Effector memory CD8-positive, alpha-beta T cell (primary cell): Measurements from ENCODE around the gene LYZL1.
"Not testable (repeated sequence)": the region's sequence is repeated elsewhere in the genome, so short reads cannot be mapped to it uniquely, and the experiment has no call there.

Source experiments
- ATAC-seq: fragments of 150-1000 bp; cut with Tn5 transposase; replicated peaks from 2 replicates; pipeline ENCODE4 v1.10.0; 2021; ENCODE audit warnings: mild to moderate bottlenecking, moderate library complexity
- DNase-seq, 3 experiments: peaks; one replicate each; pipeline ENCODE4 v3.0.0; 2021
- H3K27ac Mint-ChIP-seq, 2 donors: one replicate each; pipeline ENCODE4 v1.8.0; 2022; ENCODE audit warnings: mild to moderate bottlenecking in 2 of 2, mixed read lengths in 2 of 2, moderate library complexity in 2 of 2
- H3K27me3 Mint-ChIP-seq, 2 donors: one replicate each; pipeline ENCODE4 v1.8.0; 2022; ENCODE audit warnings: mixed read lengths in 2 of 2
- H3K36me3 Mint-ChIP-seq: one replicate; pipeline ENCODE4 v1.8.0; 2022; ENCODE audit warnings: mild to moderate bottlenecking, moderate library complexity, mixed read lengths; ENCODE audit not compliant: insufficient read depth
- H3K4me1 Mint-ChIP-seq, 2 donors: one replicate each; pipeline ENCODE4 v1.8.0; 2022; ENCODE audit warnings: low read depth in 2 of 2, mixed read lengths in 2 of 2
- H3K4me3 Mint-ChIP-seq, 2 donors: one replicate each; pipeline ENCODE4 v1.8.0; 2022; ENCODE audit warnings: mild to moderate bottlenecking in 2 of 2, mixed read lengths in 2 of 2, moderate library complexity in 2 of 2
- H3K9me3 Mint-ChIP-seq, 2 donors: one replicate each; pipeline ENCODE4 v1.8.0; 2022; ENCODE audit warnings: mixed read lengths in 2 of 2

The LYZL1 gene

DNA sequence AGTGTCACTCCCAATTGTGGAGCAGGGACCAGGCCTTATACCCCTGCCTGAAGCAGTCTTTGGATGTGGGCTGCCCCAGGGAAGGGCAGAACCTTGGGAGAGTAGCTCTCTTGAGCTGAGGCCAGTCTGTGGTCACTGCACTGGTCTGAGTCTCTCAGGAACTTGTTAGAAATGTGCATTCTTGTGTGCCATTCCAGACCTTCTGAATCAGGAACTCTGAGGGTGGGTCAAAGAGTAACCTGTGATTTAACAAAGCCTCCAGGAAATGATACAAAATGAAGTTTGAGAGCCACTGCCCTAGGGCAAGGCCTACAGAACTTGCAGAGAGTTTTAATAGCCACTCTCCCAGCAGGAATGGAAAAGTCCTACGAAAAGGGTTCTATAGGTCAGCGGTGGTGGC, 68.1 kb downstream of the LYZL1 start:
- DNase-seq, result no peak
- Mint-ChIP-seq H3K9me3 (no peaks in the 10 kb centered on the region), H3K27ac (no peak overlapping the region), H3K27me3 (peaks cover 0 to 6% of the 10 kb centered on the region in 2 donors), H3K4me3 (no peak overlapping the region), H3K36me3 (no peaks in the 10 kb centered on the region), H3K4me1 (no peaks in the 10 kb centered on the region)
- ATAC-seq, result no peak

DNA sequence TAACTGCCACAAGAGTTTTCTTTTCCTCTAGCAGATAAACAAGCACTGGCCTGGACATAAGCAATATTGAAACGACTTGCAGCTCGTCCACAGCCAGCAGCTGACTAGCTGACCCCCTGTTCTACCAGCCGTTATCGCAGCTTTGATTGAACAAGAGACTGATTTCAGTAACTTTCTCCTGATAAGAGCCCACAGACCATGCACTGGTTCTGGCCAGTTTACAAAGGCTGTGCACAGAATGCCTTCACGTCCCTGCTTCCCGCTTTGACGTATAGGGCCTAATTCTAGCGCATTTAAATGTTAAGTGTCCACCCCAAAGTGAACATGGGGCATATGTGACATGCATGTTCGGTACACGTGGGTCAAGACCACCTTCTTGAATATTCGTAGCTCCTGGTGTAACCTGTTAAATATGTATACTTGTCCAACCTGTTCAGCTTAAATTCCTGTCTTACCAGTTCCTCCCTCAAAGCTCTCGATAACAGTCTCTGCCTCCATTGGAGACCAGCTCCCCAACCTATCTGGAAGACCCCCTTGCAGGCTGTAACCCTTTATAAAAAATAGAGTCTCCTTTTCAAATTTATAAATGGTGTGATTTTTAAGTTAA, 69.2 kb downstream of the LYZL1 start:
- Mint-ChIP-seq H3K4me3 (no peak overlapping the region), H3K9me3 (no peaks in the 10 kb centered on the region), H3K27me3 (peaks cover 0 to 6% of the 10 kb centered on the region in 2 donors), H3K4me1 (no peaks in the 10 kb centered on the region), H3K27ac (no peak overlapping the region), H3K36me3 (no peaks in the 10 kb centered on the region)
- DNase-seq (no peak), ATAC-seq (no peak)

DNA sequence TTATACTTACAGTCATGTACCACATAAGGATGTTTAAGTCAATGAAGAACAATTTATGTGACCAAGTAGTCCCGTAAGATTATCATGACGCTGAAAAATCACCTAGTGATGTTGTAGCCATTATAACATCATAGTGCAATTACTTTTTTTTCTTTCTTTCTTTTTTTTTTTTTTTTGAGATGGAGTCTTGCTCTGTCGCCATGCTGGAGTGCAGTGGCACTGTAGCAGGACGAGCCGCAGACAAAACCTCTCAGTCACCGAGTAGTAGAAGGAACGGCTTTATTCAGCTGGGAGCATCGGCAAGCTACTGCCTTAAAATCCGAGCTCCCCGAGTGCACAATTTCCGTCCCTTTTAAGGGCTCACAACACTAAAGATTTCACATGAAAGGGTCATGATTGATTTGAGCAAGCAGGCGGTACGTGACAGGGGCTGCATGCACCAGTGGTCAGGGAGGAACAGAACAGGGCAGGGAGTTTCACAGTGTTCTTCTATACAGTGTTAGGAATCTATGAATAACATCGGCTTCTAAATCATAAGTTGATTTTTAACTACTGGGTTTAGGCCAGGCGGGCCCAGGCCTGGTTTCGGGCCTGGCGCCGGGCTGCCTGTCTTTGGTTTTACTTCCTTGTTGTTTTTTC, 71.5 kb downstream of the LYZL1 start:
- not testable (repeated sequence) for H3K9me3 Mint-ChIP-seq, H3K27ac Mint-ChIP-seq, H3K4me1 Mint-ChIP-seq, DNase-seq, ATAC-seq, H3K4me3 Mint-ChIP-seq, H3K36me3 Mint-ChIP-seq, H3K27me3 Mint-ChIP-seq
